H1 (cell line): ENCODE measurements around the gene SH2D2A. TPM values are rescaled to one million over a fixed set of nuclear protein-coding genes. Genes with fewer than 3 reads are reported as not detected.

Source experiments
- CTCF ChIP-seq, 3 experiments: IDR thresholded peaks; 1 replicate in 2 of 3; 2 replicates in 1 of 3; pipeline versions ENCODE4 v1.5.1 to v1.6.1; 2011; ENCODE audit warnings: low read length in 3 of 3, mild to moderate bottlenecking in 3 of 3, inconsistent platforms in 2 of 3, low read depth in 1 of 3, moderate library complexity in 1 of 3; ENCODE audit not compliant: insufficient read depth in 1 of 3; ENCODE audit errors: control extremely low read depth in 1 of 3
- EGR1 ChIP-seq: IDR thresholded peaks from 2 replicates; pipeline ENCODE4 v1.6.1; 2011; ENCODE audit warnings: low read depth, low read length, borderline replicate concordance
- EZH2 ChIP-seq: fragments of 200-600 bp; sonication (generic); IDR thresholded peaks from 2 replicates; pipeline ENCODE4 v1.7.1; 2012; ENCODE audit warnings: low read depth, mild to moderate bottlenecking, moderate library complexity, low read length, inconsistent platforms; ENCODE audit not compliant: severe bottlenecking
- RBBP5 ChIP-seq: IDR thresholded peaks from 2 replicates; pipeline ENCODE4 v1.7.1; 2012; ENCODE audit warnings: low read depth, mild to moderate bottlenecking, inconsistent platforms, low read length, moderate library complexity, borderline replicate concordance
- polyA plus RNA-seq, 7 experiments: library from polyadenylated mRNA; depleted of rRNA in 3 of 7; stranded (reverse) in 5 of 7; unstranded in 2 of 7; fragments of >200 nt in 5 of 7; fragments of 200-250 nt in 2 of 7; gene quantifications; 1 replicate in 5 of 7; 2 replicates in 1 of 7; 4 replicates in 1 of 7; pipeline versions ENCODE4 v1.2.1 to v1.2.3, GENCODE V29; 2011 to 2013; ENCODE audit warnings: missing spikeins in 2 of 7, mixed read lengths in 2 of 7
- total RNA-seq: library from RNA; stranded (reverse); fragmentation: NEBNext Ultra II Directional; extraction: Animal tissue kit (Norgen Biotek cat#: 25700); gene quantifications from 2 replicates; pipeline ENCODE4 v1.2.1, GENCODE V29; 2021

Gene SH2D2A
- total and polyA plus RNA-seq, 2 of the 8 experiments (the other 6 are each of a cell fraction or from before 2014, with no cell fraction given): 3.3 to 7.9 TPM

DNA sequence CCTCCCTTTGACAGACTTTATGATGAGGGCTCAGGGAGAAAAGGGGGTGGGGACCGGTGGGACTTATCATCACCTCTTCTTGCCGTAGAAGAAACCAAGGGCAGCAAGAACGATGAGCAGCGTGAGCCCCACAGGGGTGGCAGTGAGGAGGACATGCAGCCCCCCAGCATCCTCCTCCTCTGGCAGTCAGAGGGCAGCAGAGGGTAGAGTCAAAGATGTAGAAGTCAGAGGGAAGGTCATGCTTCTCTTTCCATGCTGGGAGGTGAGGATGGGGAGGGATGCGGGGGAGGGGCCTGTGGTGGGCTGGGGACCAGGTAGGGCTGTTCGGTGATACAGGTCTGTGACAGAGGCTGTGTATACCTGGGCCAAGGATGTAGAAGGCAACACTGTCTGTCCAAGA lies 27.5 kb upstream of the SH2D2A start (continued):
- peak; percentile 50 to 55 (median 55) for TF ChIP-seq CTCF (IDR thresholded peaks at IDR 0.05; ENCODE audit: control extremely low read depth in 1 of 3, insufficient read depth in 1 of 3, low read depth in 1 of 3, low read length in 3 of 3)
- no peak for TF ChIP-seq EZH2
- no peak for TF ChIP-seq EGR1
- no peak for TF ChIP-seq RBBP5
- TF ChIP-seq, all 59 proteins: peak for 3
